Mesothelial cell of epicardium (in vitro differentiated cells): Measurements from ENCODE around the gene TMEM225B. TPM values are rescaled to one million over a fixed set of nuclear protein-coding genes. Genes with fewer than 3 reads are reported as not detected.

ENCODE experiments used
- DNase-seq, 2 experiments: peaks; one replicate each; pipeline ENCODE4 v3.0.0; 2021; ENCODE audit warnings: low spot score in 2 of 2; ENCODE audit not compliant: unreplicated experiment in 2 of 2
- H3K27ac Mint-ChIP-seq: 2 replicates; pipeline ENCODE4 v1.8.0; 2021; ENCODE audit warnings: mixed read lengths
- H3K27me3 Mint-ChIP-seq: 2 replicates; pipeline ENCODE4 v1.8.0; 2021; ENCODE audit warnings: low read depth, mixed read lengths
- H3K36me3 Mint-ChIP-seq: 2 replicates; pipeline ENCODE4 v1.8.0; 2021; ENCODE audit warnings: mixed read lengths
- H3K4me1 Mint-ChIP-seq: 2 replicates; pipeline ENCODE4 v1.8.0; 2021; ENCODE audit warnings: mixed read lengths
- H3K4me3 Mint-ChIP-seq: 2 replicates; pipeline ENCODE4 v1.8.0; 2021; ENCODE audit warnings: mild to moderate bottlenecking, moderate library complexity, mixed read lengths
- H3K9me3 Mint-ChIP-seq: 2 replicates; pipeline ENCODE4 v1.8.0; 2021; ENCODE audit warnings: mixed read lengths
- CTCF ChIP-seq: fragments of 200-600 bp; sonication (generic); IDR thresholded peaks from one replicate; pipeline ENCODE4 v1.5.0; 2021; ENCODE audit warnings: antibody characterized with exemption; ENCODE audit not compliant: unreplicated experiment
- total RNA-seq: library from RNA; stranded (reverse); gene quantifications from 3 replicates; pipeline ENCODE4 v1.2.1, GENCODE V29; 2021

Gene TMEM225B
- total RNA-seq, 1 donor from 2014 or later, result 2.5 TPM

- H3K27ac Mint-ChIP-seq, result no peak overlapping the region
- no peak overlapping the region for H3K4me3 Mint-ChIP-seq
- H3K36me3 Mint-ChIP-seq, result peaks cover 53% of the 10 kb centered on the region
- no peak for DNase-seq
- no peaks in the 10 kb centered on the region for H3K9me3 Mint-ChIP-seq
- H3K27me3 Mint-ChIP-seq, result no peaks in the 10 kb centered on the region
- no peaks in the 10 kb centered on the region for H3K4me1 Mint-ChIP-seq
- TF ChIP-seq CTCF, result no peak
Measured at GRCh38 chr7:99626661-99627060, 28.6 kb downstream of the TMEM225B start.

- Mint-ChIP-seq H3K27ac (no peak overlapping the region), H3K4me3 (no peak overlapping the region), H3K27me3 (no peaks in the 10 kb centered on the region), H3K36me3 (peaks cover 50% of the 10 kb centered on the region), H3K4me1 (peaks cover 2% of the 10 kb centered on the region), H3K9me3 (no peaks in the 10 kb centered on the region)
- no peak for TF ChIP-seq CTCF
- no peak for DNase-seq
Measured at GRCh38 chr7:99627513-99627912, 29.4 kb downstream of the TMEM225B start.

- DNase-seq, result no peak
- Mint-ChIP-seq H3K9me3 (no peaks in the 10 kb centered on the region), H3K36me3 (peaks cover 44% of the 10 kb centered on the region), H3K4me3 (no peak overlapping the region), H3K27ac (no peak overlapping the region), H3K4me1 (peaks cover 2% of the 10 kb centered on the region), H3K27me3 (no peaks in the 10 kb centered on the region)
- no peak for TF ChIP-seq CTCF
Measured at GRCh38 chr7:99628471-99629465, 30.7 kb downstream of the TMEM225B start.

GRCh38 chr7:99629643-99630042 is 31.6 kb downstream of the TMEM225B start:
- H3K27me3 Mint-ChIP-seq, result no peaks in the 10 kb centered on the region
- H3K36me3 Mint-ChIP-seq, result peaks cover 38% of the 10 kb centered on the region
- no peak for DNase-seq

More at GRCh38 chr7:99629643-99630042, 31.6 kb downstream of the TMEM225B start:
- Mint-ChIP-seq H3K4me1 (peaks cover 2% of the 10 kb centered on the region), H3K9me3 (no peaks in the 10 kb centered on the region), H3K4me3 (no peak overlapping the region), H3K27ac (no peak overlapping the region)
- TF ChIP-seq CTCF, result no peak
